Renal cortex interstitium (tissue), 11 donors: ENCODE results near the gene CARD19. TPM values are rescaled to one million over a fixed set of nuclear protein-coding genes. Genes with fewer than 3 reads are reported as not detected.
"Not testable (repeated sequence)": the region's sequence is repeated elsewhere in the genome, so short reads cannot be mapped to it uniquely, and the experiment has no call there.

ENCODE experiments used
- DNase-seq, 11 donors: peaks; one replicate each; pipeline ENCODE4 v3.0.0-alpha.2; 2013; ENCODE audit warnings: low read depth in 9 of 11, low spot score in 4 of 11; ENCODE audit errors: extremely low read depth in 1 of 11
- polyA plus RNA-seq, 3 donors: library from polyadenylated mRNA; unstranded; fragments of 120-200 nt; gene quantifications; one replicate each; pipeline ENCODE4 v1.2.1, GENCODE V29; 2013; ENCODE audit not compliant: insufficient read length in 3 of 3

Gene CARD19
- polyA plus RNA-seq, 3 donors: 17.5 to 26.2 (median 22.5) TPM

GRCh38 chr9:93134740-93135444 is 38.9 kb downstream of the CARD19 start:
- DNase-seq: no peak

GRCh38 chr9:93136011-93136440 is 40.0 kb downstream of the CARD19 start:
- DNase-seq: no peak

- no peak for DNase-seq
Observed at GRCh38 chr9:93137362-93137761, 41.3 kb downstream of the CARD19 start.

GRCh38 chr9:93138171-93138764 is 42.3 kb downstream of the CARD19 start:
- no peak for DNase-seq

GRCh38 chr9:93139365-93140182 is 43.6 kb downstream of the CARD19 start:
- no peak for DNase-seq

GRCh38 chr9:93141771-93142483 is 45.9 kb downstream of the CARD19 start:
- no peak for DNase-seq

- DNase-seq: no peak
Observed at GRCh38 chr9:93143830-93144530, 48.0 kb downstream of the CARD19 start.

GRCh38 chr9:93146696-93147095 is 50.7 kb downstream of the CARD19 start:
- not testable (repeated sequence) for DNase-seq

GRCh38 chr9:93147632-93148031 is 51.6 kb downstream of the CARD19 start:
- DNase-seq: no peak

GRCh38 chr9:93148721-93149120 is 52.7 kb downstream of the CARD19 start:
- DNase-seq: no peak

- no peak for DNase-seq
Observed at GRCh38 chr9:93149361-93149760, 53.3 kb downstream of the CARD19 start.

- DNase-seq: no peak
Observed at GRCh38 chr9:93151097-93151784, 55.2 kb downstream of the CARD19 start.

GRCh38 chr9:93154293-93154903 is 58.4 kb downstream of the CARD19 start:
- DNase-seq: peak in 1 of 11 donors; percentile 31

GRCh38 chr9:93155716-93156474 is 59.9 kb downstream of the CARD19 start:
- no peak for DNase-seq

GRCh38 chr9:93156475-93157008 is 60.5 kb downstream of the CARD19 start:
- DNase-seq: no peak

- peak; percentile 54 to 82 (median 75) for DNase-seq
Observed at GRCh38 chr9:93159601-93160471, 63.8 kb downstream of the CARD19 start.
